ENCODE results near the gene NOL6.

Gene NOL6

GRCh38 chr9:33480976-33481375 lies 7.3 kb upstream of the NOL6 start:
- intact Hi-C loops (cut with DNase I; ENCODE audit: low total_unique reads), result no loop called here
- DNase-seq, result no peak
- Histone ChIP-seq H3K27me3 (no peaks in the 10 kb centered on the region), H3K9me3 (no peaks in the 10 kb centered on the region), H3K27ac (no peak overlapping the region), H3K36me3 (no peaks in the 10 kb centered on the region), H3K4me3 (no peak overlapping the region), H3K4me1 (no peaks in the 10 kb centered on the region)
- no peak for TF ChIP-seq CTCF (IDR thresholded peaks at IDR 0.05)

- TF ChIP-seq CTCF (IDR thresholded peaks at IDR 0.05), result no peak
- intact Hi-C loops (cut with DNase I; ENCODE audit: low total_unique reads), result no loop called here
- H3K4me3 ChIP-seq, result no peak overlapping the region
Measured at GRCh38 chr9:33480106-33480505, 6.4 kb upstream of the NOL6 start.

GRCh38 chr9:33476503-33476902 lies 2.8 kb upstream of the NOL6 start:
- no peak for TF ChIP-seq CTCF (IDR thresholded peaks at IDR 0.05)
- Histone ChIP-seq H3K4me1 (peaks cover 0 to 18% (median 16%) of the 10 kb centered on the region in 4 donors), H3K27ac (no peak overlapping the region), H3K36me3 (peaks cover 5 to 7% (median 6%) of the 10 kb centered on the region in 3 donors), H3K9me3 (no peaks in the 10 kb centered on the region), H3K4me3 (no peak overlapping the region), H3K27me3 (no peaks in the 10 kb centered on the region)
- DNase-seq, result no peak
- intact Hi-C loops (cut with DNase I; ENCODE audit: low total_unique reads), result no loop called here

More at GRCh38 chr9:33480106-33480505, 6.4 kb upstream of the NOL6 start:
- no peaks in the 10 kb centered on the region for H3K36me3 ChIP-seq
- H3K9me3 ChIP-seq, result no peaks in the 10 kb centered on the region
- H3K27ac ChIP-seq, result no peak overlapping the region
- H3K4me1 ChIP-seq, result no peaks in the 10 kb centered on the region
- DNase-seq, result no peak
- no peaks in the 10 kb centered on the region for H3K27me3 ChIP-seq

- no peak for DNase-seq
- H3K27ac ChIP-seq, result no peak overlapping the region
- H3K27me3 ChIP-seq, result no peaks in the 10 kb centered on the region
- intact Hi-C loops (cut with DNase I; ENCODE audit: low total_unique reads), result no loop called here
- no peak for TF ChIP-seq CTCF (IDR thresholded peaks at IDR 0.05)
- no peaks in the 10 kb centered on the region for H3K9me3 ChIP-seq
- peaks cover 8 to 19% (median 14%) of the 10 kb centered on the region in 3 donors for H3K36me3 ChIP-seq
- peaks cover 0 to 18% (median 16%) of the 10 kb centered on the region in 4 donors for H3K4me1 ChIP-seq
- H3K4me3 ChIP-seq, result no peak overlapping the region
Measured at GRCh38 chr9:33475357-33475756, 1.6 kb upstream of the NOL6 start.

- DNase-seq, result peak in 1 of 2 donors; percentile 55
- H3K27ac ChIP-seq, result peak overlapping the region; percentile 34 to 45
Measured at GRCh38 chr9:33472881-33473615, 676 bp downstream of the NOL6 start.

More at GRCh38 chr9:33472881-33473615, 676 bp downstream of the NOL6 start:
- Histone ChIP-seq H3K9me3 (no peaks in the 10 kb centered on the region), H3K4me1 (peaks cover 0 to 18% (median 16%) of the 10 kb centered on the region in 4 donors), H3K36me3 (peaks cover 28 to 42% (median 37%) of the 10 kb centered on the region in 3 donors), H3K4me3 (peak overlapping the region; percentile 70 to 76), H3K27me3 (no peaks in the 10 kb centered on the region)
- intact Hi-C loops (cut with DNase I; ENCODE audit: low total_unique reads), result no loop called here
- TF ChIP-seq CTCF (IDR thresholded peaks at IDR 0.05), result no peak

Measured in tibial artery (tissue), 4 donors.